ENCODE measurements around the gene PCDHB15.

The PCDHB15 gene

DNA sequence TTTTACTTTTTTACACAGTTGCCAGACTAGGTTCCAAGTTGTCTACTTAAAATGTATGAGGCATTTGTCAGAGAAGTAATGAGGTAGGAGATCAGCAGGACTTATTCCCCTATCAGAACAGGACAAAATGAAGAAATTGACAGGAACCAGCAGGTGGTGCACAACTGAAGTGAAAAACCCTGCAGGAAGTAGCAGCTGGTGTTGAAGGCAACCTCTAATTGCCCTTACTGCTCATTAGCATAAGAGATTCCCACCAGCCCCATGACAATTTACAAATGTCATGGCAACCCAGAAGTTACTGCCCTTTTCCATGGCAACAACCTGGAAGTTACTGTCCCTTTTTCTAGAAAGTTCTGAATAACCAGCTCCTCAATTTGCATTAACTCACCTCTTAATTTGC lies 5.4 kb downstream of the PCDHB15 start:
- no peak for DNase-seq

DNA sequence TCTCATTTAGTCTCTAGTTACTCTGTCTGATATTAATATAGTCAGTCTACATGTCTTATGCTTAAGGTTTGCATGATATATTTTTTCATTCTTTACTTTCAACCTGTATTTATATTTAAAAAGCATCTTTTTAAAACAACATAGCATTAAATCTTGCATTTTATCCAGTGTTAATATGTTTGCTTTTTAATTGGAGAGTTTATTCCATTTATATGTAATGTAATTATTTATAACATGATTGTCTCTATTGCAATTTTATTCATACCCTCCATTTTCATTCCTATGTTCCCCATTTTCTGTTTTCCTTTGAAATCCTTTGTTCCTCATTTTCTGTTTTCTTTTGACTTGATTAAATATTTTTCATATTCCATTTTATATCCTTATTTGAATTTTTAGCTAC lies 13.3 kb downstream of the PCDHB15 start:
- DNase-seq: no peak

DNA sequence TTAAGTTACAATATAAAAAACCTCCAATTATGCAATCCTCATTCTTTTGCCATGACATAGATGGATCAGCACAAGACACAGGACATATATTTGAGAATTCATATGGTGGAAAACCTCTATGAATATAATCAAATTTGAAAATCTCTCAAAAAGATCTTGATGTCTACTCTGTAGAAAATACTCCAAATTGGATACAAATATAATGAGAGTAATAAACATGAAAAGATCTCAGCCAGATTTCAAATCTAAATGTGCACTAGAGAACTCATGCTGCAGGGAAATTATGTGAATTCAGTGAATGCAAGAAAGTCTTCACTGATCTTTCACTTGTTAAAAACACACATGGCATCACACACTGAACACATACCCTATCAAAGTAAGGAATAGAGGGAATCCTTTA lies 13.8 kb downstream of the PCDHB15 start:
- no peak for DNase-seq

DNA sequence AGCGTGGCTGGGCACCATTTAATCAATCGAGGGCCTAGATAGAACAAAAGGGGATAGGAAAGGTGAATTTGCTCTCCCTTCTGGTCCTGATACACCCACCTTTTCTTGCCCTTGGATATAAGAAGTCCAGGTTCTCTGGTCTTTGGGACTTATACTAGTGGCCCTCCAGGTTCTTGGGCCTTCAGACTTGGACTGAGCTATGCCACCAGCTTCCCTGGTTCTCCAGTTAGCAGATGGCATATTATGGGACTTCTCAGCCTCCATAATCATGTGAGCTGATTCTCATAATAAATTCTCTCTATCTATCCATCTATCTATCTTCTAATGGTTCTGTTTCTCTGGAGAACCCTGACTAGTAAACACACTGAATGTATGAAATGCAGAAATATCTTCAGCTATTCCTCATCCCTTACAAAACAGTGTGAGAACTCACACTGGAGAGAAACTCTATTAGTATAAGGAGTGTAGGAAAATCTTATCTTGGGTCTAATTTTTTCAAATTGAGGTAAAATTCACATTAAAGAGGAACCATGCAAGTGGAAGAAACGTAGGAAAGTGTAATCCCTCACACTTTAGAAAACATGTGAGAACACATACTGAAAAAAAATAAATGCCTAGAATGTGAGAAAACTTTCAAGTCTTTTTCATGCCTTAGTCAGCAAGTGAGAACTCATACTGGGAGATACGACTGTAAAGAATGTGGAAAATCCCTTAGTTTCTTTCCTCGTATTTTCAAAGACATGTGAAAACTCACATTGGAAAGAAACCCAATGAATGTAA lies 15.5 kb downstream of the PCDHB15 start:
- DNase-seq: peak in 2 of 3 donors; percentile 4 to 10

- DNase-seq: no peak
These were observed 16.0 kb downstream of the PCDHB15 start for GRCh38 chr5:141261238-141261546.

DNA sequence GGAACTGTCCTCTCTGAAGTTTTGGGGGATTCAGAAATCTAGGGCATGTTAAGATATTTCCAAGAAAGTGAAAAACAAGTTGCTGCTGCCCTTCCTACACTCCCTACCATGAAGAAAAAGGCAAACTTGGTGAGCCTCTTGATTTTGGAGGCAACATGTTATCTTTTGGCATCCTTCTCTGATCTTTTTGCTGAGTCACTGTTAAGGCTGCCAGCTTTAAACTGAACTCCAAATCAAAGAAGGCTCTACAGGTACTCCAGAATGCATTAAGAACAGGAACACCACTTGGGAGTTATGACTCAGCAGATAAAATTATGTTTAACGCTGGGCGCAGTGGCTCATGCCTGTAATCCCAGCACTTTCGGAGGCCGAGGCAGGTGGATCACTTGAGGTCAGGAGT lies 24.0 kb downstream of the PCDHB15 start:
- DNase-seq: no peak

DNA sequence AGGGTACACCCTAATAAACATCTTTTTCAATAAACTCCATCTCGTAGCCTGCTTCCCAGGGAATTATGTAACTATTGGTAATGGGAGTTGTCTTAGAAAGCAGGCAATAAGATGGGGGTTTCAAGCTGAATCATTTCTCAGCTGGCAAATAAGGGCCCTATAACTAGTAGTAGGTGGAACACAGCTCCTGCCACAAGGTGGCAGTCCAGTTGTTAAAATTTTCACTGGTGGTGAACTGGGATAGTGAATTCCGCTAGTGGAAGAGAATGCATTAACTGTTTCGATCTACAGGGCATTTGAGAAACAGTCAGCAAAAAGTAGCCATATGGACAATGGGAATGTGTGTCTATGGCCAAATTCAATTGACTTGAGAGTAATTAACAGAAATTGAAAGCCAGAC lies 27.7 kb downstream of the PCDHB15 start:
- no peak for DNase-seq

DNA sequence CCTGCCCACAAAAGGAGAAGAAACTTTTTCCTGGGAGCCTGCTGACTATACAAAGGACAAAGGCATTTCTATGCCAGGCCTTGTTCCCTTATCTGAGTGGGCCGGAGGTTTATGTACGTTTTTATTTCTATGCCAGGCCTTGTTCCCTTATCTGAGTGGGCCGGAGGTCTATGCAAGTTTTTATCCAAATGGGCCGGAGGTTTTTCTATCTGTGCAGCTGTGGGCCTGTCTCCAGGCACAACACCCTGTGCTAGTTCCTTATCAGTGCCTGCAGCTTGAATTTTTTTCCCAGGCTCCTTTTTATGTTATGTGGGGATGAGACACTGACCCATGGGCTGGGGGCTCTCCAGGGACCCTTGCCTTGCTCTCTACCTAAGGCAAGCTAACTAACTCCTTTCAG lies 53.2 kb downstream of the PCDHB15 start:
- DNase-seq: no peak

All from suppressor macrophage treated with lipopolysaccharide for 1 hour (primary cell).